DND-41 (cell line): ENCODE measurements around the gene TXNIP.

Experiments
- ATAC-seq: fragments of 200-7000 bp; cut with Tn5 transposase; 3 replicates; pipeline ENCODE4 v1.9.1; 2021; ENCODE audit warnings: low read depth; ENCODE audit not compliant: insufficient read depth
- DNase-seq: peaks from one replicate; pipeline ENCODE4 v3.0.0-alpha.2; 2020
- H2AFZ ChIP-seq: 2 replicates; pipeline ENCODE4 v1.6.0; 2012; ENCODE audit warnings: low read depth, low read length
- H3K27ac ChIP-seq: 2 replicates; pipeline ENCODE4 v1.5.1; 2012; ENCODE audit warnings: low read length, inconsistent platforms
- H3K27me3 ChIP-seq: fragments of 200-600 bp; sonication (generic); 2 replicates; pipeline ENCODE4 v1.6.0; 2012; ENCODE audit warnings: low read length, mild to moderate bottlenecking, inconsistent platforms; ENCODE audit not compliant: insufficient read depth, poor library complexity
- H3K36me3 ChIP-seq: 2 replicates; pipeline ENCODE4 v1.5.1; 2012; ENCODE audit warnings: low read length, inconsistent platforms; ENCODE audit not compliant: insufficient read depth
- H3K4me1 ChIP-seq: 2 replicates; pipeline ENCODE4 v1.5.1; 2012; ENCODE audit warnings: mild to moderate bottlenecking, low read length; ENCODE audit not compliant: insufficient read depth
- H3K4me2 ChIP-seq: 2 replicates; pipeline ENCODE4 v1.6.0; 2012; ENCODE audit warnings: mild to moderate bottlenecking, moderate library complexity, low read length, inconsistent platforms; ENCODE audit not compliant: insufficient read depth
- H3K4me3 ChIP-seq, 2 experiments: fragments of 200-600 bp in 1 of 2; shearing (Covaris generic) in 1 of 2; 2 replicates each; pipeline ENCODE4 v1.5.1; 2012 to 2016; ENCODE audit warnings: inconsistent platforms in 2 of 2, low read length in 2 of 2, mild to moderate bottlenecking in 2 of 2, low read depth in 1 of 2, moderate library complexity in 1 of 2
- H3K79me2 ChIP-seq: 2 replicates; pipeline ENCODE4 v1.6.0; 2012; ENCODE audit warnings: low read length, inconsistent platforms; ENCODE audit not compliant: insufficient read depth
- H3K9ac ChIP-seq: 2 replicates; pipeline ENCODE4 v1.6.0; 2012; ENCODE audit warnings: low read depth, mild to moderate bottlenecking, inconsistent platforms, low read length, moderate library complexity
- H3K9me3 ChIP-seq: 2 replicates; pipeline ENCODE4 v1.5.1; 2012; ENCODE audit warnings: low read length, moderate library complexity, mild to moderate bottlenecking, inconsistent platforms; ENCODE audit not compliant: insufficient read depth, severe bottlenecking
- H4K20me1 ChIP-seq: 2 replicates; pipeline ENCODE4 v1.6.0; 2012; ENCODE audit warnings: low read length; ENCODE audit not compliant: insufficient read depth
- CTCF ChIP-seq: IDR thresholded peaks from 2 replicates; pipeline ENCODE4 v1.5.1; 2012; ENCODE audit warnings: borderline replicate concordance, low read length, moderate library complexity, mild to moderate bottlenecking; ENCODE audit not compliant: poor library complexity, severe bottlenecking; ENCODE audit errors: extremely low read depth
- EZH2 ChIP-seq: IDR thresholded peaks from 3 replicates; pipeline ENCODE4 v1.6.1; 2012; ENCODE audit warnings: borderline replicate concordance, low read depth, mild to moderate bottlenecking, moderate library complexity, low read length, inconsistent platforms; ENCODE audit not compliant: severe bottlenecking

Gene TXNIP

DNA sequence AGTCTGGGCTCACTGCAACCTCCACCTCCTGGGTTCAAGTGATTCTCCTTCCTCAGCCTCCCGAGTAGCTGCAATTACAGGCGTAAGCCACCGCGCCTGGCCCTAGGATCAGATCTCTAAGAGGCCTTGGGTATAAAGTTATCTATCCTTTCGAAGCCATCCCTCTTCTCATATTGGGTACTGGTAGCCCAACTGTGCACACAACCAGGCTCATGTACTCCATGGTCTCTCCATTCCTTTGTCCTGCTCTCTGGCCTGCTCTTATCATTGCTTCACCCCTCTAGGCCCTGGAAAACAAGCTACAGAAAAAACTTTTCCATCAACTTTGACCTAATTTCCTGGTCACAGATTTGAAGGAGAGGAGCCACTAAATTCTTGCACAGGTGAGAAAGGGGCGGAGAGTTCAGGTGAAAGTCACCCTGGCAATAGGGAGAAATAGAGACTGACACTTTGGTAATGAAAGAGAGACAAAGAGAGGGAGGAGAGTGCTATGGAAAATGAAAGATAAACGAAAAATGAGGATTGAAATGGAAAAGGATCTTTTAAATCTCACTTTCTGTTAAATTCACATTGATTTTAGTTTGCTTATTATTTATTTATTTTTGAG, 6.0 kb downstream of the TXNIP start:
- H3K4me1 ChIP-seq: peaks cover 21% of the 10 kb centered on the region
- H3K9me3 ChIP-seq: no peaks in the 10 kb centered on the region
- no peak overlapping the region for H3K9ac ChIP-seq
- peaks cover 18% of the 10 kb centered on the region for H3K36me3 ChIP-seq
- DNase-seq: no peak
- no peaks in the 10 kb centered on the region for H4K20me1 ChIP-seq
- H3K79me2 ChIP-seq: peaks cover 4% of the 10 kb centered on the region
- ATAC-seq: peak; percentile 30; the same call in 1 of the 3 replicates
- TF ChIP-seq CTCF (no peak), EZH2 (no peak)
- H3K4me2 ChIP-seq: no peak overlapping the region
- no peak overlapping the region for H2AFZ ChIP-seq
- H3K27me3 ChIP-seq: no peaks in the 10 kb centered on the region
- H3K4me3 ChIP-seq: no peak overlapping the region
- no peak overlapping the region for H3K27ac ChIP-seq

DNA sequence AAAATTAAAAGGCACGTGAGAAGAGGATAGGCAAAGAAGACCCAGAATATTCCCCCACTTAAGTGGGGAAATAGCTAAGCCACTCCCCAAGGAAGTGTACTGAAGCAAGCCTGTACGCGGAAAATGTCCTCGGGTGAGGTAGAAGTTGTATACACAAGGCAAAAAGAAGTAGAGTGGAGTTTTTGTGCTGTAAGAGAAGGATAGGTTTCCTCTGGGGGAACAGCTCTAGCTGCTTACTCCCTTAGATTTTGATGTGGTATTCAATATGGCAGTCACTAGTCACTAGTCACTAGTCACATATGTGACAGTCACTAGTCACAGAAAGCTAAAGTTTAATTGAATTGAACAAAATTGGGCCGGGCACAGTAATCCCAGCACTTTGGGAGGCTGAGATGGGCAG, 7.6 kb downstream of the TXNIP start:
- TF ChIP-seq EZH2 (no peak), CTCF (no peak)

GRCh38 chr1:145987926-145988325, 8.5 kb downstream of the TXNIP start:
- DNase-seq (no peak), ATAC-seq (no peak)
- Histone ChIP-seq H3K79me2 (no peaks in the 10 kb centered on the region), H2AFZ (no peak overlapping the region), H3K4me2 (no peak overlapping the region), H3K36me3 (no peaks in the 10 kb centered on the region), H3K9me3 (no peaks in the 10 kb centered on the region), H3K9ac (no peak overlapping the region), H3K27ac (no peak overlapping the region), H3K27me3 (no peaks in the 10 kb centered on the region), H4K20me1 (no peaks in the 10 kb centered on the region), H3K4me1 (peaks cover 8% of the 10 kb centered on the region), H3K4me3 (no peak overlapping the region)
- TF ChIP-seq CTCF (no peak), EZH2 (no peak)

More for the DNA sequence above, 7.6 kb downstream of the TXNIP start:
- Histone ChIP-seq H3K36me3 (peaks cover 6% of the 10 kb centered on the region), H4K20me1 (no peaks in the 10 kb centered on the region), H2AFZ (0 out of 2 replicates have a peak overlapping the region, but pooled peaks have one; percentile 15), H3K4me1 (peaks cover 8% of the 10 kb centered on the region), H3K27ac (no peak overlapping the region), H3K79me2 (no peaks in the 10 kb centered on the region), H3K4me2 (no peak overlapping the region), H3K9me3 (no peaks in the 10 kb centered on the region), H3K27me3 (no peaks in the 10 kb centered on the region), H3K9ac (no peak overlapping the region), H3K4me3 (no peak overlapping the region)
- DNase-seq: no peak
- no peak for ATAC-seq
